NCI-H748 (cell line): Measurements from ENCODE around the gene SLC45A1.

ENCODE experiments used
- DNase-seq: peaks from one replicate; lab custom pipeline; 2025; ENCODE audit not compliant: unreplicated experiment; lab: John Stamatoyannopoulos, UW

Gene SLC45A1

GRCh38 chr1:8352886-8353785, 35.2 kb downstream of the SLC45A1 start:
- DNase-seq = no peak

DNA sequence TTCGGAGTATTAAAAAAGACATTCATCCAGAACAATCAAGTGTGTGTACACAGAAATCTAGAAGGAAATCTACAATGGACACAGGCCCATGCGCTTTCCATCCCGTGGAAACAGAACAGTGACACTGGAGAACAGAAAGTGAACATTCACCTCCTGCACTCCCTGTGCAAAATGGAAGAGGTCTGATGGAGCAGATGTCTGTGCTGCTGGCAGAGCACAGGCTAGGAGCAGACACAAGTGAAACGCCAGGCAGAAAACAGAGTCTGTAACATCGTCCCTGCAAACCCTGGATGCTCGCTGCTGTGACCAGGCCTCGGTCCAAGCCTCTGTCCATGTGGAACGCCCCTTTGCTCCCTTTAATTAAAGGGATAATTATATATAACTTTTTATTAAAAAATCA, 36.1 kb downstream of the SLC45A1 start:
- no peak for DNase-seq

DNA sequence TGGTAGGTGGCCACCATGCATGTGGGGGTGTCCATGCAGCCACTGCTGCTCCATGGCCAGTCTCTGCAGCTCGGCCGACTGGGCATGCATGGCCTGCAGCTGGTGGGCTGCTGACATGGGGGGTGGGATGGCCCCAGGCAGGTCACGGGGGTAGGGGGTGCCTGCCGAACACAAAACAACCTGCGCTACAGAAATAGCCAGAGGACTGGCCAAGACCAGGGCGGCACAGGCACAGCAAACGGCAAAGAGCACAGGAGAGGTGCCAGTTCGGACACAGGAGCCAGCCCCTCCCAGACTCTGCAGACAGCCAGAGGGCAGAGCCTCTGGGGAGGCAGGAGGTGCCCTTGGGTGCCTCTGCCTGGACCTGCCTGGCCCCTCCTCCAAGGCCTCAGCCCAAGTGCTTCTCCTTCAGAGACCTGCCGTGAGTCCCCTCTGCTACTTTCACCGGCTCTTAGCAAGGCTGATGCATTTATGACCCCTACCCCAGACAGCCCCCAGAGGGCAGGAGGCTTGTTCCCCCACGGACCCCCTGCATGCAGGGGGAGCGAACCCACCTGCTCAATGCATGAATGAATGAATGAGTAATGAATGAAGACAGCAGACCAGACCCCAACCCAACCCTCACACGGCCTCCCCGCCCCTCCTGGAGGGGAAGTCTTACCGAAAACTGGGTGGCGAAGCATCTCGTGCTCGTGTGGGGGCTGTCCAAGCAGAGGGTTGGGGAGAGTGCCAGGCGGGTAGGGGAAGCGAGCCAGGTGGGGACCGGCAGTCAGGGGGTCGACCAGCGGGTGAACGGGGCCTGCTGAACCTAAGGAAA, 37.7 kb downstream of the SLC45A1 start:
- DNase-seq = no peak

DNA sequence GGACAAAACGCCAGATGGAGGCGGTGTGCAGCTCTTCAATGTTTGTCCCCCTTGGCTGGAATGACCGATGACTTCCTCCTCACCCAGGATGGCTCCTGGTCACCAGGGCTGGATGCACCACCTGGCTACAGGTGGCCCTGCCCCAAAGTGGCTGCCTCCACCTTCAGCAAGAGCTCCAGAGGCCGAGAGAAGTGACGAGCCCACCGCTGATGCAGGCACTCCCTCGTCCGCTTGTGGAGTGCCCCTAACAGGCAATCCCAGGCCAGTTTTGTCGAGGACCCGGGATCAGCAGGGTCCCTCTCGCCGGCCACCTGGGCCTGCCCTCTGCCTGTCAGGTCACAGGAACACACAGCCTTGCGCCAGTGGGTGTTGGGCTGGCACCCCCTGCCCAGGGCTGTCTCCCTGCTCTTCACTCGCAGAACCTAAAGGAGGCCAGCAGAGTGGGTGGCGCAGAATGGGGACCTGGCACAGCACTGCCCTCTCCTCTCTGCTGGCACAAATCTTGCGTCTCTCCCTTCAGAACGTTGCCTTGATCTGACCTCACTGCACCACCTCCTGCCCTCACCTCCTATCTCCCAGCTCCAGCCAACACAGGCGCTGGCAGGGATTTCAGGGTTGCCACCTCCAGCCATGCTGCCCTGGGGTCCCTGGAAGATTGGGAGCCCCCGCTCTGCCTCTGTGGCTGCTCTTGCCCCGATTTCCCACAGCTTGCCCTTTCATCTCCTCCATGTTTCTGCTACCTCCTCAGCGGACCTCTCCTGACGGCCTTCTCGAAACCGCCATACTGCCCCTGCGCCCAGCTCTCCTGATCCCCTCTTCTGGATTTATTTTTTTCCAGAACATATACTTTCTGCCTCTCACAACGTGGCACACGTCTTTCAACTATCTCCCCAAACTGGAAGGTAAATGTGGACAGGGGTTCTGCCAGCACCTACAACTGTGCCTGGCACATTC, 38.6 kb downstream of the SLC45A1 start:
- no peak for DNase-seq

DNA sequence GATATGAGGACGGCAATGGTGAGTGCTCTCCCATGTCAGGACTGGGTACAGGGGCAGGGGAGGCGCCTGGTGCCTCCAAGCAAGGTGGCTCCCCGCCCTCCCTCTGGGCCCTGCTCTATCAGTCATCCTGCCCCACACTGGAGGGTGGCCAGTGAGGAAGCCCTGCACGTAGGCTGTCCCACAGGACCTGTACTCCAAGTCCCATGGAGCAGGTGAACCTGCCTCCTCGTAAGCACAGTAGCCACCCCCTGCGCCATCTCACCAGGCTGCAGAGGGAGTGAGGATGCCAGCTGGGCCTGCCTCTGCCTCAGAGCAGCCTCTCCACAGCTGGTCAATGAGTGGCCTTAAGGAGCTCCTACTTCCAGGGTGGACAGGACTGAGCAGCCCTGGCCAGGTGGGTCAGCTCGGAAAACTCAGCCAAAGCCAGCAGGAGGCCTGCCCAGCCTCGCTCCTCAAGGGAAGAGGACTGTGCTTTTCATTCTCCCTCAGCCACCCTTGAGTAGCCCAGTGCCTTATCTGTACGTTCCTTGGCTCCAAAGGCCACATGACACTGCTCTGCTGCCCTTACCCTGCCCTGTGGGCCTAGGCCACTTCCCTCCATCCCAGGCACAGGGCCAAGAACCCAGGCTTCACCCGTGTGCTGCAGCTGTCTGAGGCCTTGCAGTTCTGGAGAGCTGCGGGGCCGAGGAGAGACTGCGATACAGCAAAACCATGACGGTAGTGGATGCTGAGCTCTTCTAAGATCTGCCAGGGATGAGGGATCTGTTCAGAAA, 39.6 kb downstream of the SLC45A1 start:
- no peak for DNase-seq

- DNase-seq = no peak
Observed at GRCh38 chr1:8358241-8358896, 40.5 kb downstream of the SLC45A1 start.

DNA sequence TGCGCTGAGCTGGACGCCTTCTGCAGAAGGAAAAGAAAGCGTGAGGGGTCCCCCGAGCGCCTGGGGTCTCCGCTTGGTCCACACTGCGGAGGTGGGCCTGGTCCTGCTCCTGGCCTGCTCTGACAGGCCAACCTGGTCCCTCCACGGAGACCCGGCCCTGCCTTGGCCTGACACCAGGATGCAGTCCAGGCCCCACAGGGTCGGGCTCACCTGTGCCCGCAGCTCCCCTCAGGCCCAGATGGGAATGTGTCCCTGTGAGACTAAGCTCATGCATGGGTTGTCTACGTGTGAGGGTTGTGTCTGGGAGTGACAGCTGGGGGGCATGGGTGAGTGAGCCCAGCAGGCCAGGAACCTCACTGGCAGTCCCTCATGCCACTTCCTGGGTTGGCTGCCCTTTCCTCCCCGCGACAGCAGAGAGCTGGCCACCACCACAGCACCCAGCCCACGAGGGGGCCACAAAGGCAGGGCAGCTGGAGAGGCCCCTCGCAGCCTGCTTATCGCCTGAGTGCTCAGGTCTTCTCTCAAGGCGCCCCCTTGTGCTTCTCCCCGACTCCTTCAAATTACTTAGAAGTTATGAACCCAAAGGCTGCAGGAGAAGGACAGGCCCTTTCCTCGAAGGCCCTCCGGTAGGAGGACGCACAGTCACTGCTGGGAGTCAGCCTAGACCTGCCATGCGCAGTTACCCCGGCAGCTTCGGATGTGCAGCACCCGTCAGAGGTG, 41.1 kb downstream of the SLC45A1 start:
- no peak for DNase-seq

GRCh38 chr1:8359617-8360481, 41.9 kb downstream of the SLC45A1 start:
- DNase-seq = no peak

DNA sequence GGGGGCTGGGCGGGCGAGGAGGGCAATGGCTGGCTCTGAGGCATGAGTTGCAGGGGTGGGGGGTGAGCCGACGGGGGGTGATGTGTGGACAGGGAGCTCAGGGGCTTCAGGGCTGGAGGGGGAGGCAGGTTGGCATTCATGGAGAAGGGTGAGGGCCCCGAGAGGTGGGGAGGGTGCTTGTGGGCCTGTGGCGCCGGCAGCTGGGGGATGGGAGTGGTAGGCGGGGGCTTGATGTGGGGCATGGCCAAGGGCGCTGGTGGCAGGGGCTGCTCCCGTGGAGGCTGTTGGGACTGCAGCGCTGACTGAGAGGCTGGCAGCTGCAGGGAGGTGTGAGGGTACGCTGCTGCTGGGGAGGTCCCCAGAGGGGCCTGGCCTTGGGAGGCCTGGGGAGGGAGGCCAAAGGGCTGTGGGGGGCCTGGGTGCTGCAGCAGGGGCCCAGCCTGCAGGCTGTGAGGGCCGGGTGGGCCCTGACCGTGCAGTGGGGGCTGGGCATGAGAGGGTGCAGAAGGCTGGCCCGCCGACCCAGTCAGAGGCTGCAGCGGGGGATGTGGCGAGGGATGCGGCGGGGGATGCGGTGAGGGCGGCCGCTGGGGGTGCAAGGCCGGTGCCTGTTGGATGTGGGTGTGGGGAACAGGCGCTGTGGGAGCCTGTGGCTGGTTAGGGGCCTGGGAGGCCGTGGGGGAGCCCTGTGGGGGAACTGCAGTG, 42.7 kb downstream of the SLC45A1 start:
- DNase-seq = no peak

DNA sequence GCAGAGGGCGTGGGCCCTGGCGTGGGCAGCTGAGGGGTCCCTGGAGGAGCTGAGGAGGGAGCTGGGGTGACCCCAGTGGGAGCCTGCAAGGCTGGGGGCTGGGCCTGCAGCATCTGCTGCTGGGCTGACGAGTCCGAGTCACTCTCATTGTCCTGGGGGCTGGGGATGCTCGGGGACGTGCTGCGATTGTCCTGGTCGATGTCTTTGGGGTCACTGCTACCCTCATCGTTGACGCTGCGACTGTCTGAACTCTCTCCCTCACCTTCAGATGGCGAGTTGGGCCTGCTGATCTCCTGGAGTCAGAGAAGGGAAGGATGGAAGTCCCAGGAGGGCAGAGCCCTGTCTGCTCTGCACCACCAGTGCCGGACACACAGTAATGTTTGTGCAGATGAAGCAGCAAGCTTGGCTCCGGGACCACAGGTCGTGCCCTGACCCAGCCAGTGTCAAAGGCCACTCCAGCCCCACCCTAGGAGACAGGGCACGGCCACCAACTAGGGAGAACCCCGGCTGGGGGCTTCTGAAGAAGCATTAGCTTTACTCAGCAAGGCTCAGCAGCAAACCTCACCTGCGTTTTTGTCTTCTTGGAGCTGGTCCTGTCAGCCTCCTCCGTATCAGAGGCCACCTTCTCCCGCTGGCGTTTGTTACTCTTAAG, 43.4 kb downstream of the SLC45A1 start:
- DNase-seq = no peak

- DNase-seq = no peak
Observed at GRCh38 chr1:8362701-8363101, 44.8 kb downstream of the SLC45A1 start.

DNA sequence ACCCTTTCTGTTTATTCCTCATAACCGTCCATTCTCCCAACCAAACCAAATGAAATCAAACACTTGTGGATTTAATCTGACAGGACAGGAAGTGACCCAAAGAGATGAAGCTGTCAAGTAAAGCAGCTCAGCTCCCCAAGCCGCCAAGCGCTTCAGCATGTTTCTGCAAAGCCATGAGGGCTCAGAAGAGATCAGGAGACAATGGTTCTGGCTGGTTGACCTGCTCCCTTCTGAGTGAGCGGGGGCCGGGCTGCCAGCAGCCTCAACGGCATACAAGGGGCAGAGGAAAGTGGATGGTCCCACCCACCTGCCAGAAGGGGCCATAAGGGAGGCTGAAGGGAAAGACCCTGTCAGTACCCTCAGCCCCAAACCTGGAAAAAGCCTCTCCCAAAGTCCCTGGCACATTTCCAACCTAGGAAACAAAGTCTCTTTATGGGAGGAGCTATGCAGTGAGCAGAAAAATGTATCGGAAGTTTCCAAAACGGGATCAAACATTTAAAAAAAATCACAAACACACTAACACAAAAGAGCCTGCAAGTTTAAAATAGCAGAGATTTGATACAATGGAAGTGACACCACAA, 45.4 kb downstream of the SLC45A1 start:
- no peak for DNase-seq

DNA sequence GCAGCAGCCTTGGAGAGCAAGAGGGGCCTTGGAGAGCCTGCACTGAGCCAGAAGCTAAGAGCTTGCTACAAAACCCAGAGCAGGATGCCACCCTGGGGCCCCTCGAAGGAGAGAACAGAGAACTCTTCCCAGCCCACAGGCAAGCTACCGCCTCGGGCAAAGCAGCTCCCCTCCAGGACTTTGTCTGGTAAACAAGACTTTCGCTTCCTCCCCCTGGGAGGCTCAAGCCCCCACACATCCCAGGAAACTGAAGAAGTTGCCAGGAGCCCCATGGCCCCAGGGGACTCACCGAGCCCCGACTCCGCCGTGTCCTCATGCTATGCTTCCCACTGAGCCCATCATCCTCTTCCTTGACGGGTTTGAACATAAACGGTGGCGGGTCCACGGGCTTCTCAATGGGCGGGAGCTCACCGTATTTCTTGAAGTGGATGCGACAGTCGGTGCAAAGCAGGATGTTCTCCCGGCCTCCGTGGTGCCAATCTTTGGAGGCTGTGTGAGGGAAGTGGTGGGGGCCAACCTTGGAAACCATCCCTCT, 45.9 kb downstream of the SLC45A1 start:
- DNase-seq = no peak

- DNase-seq = no peak
Observed at GRCh38 chr1:8364528-8365442, 46.9 kb downstream of the SLC45A1 start.

DNA sequence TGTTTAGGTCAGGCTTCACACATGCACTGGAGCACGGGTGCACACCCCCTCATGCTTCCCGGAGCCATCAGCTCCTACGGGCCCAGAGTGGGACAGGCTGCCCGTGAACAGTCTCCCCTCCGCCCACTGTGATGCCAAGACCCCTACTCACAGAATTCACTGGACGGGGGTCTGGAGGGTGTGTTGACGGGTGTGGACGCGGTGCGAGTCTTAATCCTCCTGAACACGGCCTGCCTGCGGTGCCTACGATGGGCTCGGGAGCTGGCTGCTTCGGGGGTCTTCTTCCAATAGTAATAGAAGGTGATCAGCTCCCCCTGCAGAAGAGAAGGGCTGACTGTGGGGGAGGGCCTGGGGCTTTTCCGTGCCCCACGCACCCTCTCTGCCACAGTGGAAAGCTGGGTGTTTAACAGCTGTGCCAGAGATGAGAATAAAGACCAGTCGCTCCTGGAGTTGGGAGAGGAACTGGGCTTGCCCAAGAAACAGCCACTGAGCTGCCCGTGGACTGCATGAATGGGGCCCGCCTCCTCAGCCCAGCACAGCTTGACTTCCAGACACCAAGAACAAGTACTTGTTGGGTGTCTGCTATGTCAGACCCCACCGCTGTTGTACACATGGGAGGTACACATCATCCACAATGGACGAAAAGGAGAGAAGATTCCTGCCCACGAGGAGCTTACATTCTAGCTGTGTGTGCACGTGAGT, 47.9 kb downstream of the SLC45A1 start:
- no peak for DNase-seq
